Stimulated activated CD4-positive, alpha-beta T cell treated with anti-CD3 and anti-CD28 coated beads, Interleukin-15, amount 100 ng/mL, for 1 hour (primary cell): ENCODE data around the gene TNFRSF14.

Source experiments
- DNase-seq, 2 donors: peaks; one replicate each; pipeline ENCODE4 v3.0.0-alpha.2; 2020; ENCODE audit warnings: low read depth in 1 of 2, low spot score in 1 of 2

Gene TNFRSF14

GRCh38 chr1:2597441-2598328 is 41.5 kb downstream of the TNFRSF14 start:
- no peak for DNase-seq

- DNase-seq = no peak
These were observed 42.3 kb downstream of the TNFRSF14 start for GRCh38 chr1:2598329-2598931.

- DNase-seq = no peak
These were observed 45.6 kb downstream of the TNFRSF14 start for GRCh38 chr1:2601721-2602303.

GRCh38 chr1:2602311-2602835 is 46.2 kb downstream of the TNFRSF14 start:
- DNase-seq = no peak

- no peak for DNase-seq
These were observed 46.8 kb downstream of the TNFRSF14 start for GRCh38 chr1:2602866-2603520.

GRCh38 chr1:2603521-2604155 is 47.5 kb downstream of the TNFRSF14 start:
- DNase-seq = no peak

GRCh38 chr1:2604156-2604843 is 48.1 kb downstream of the TNFRSF14 start:
- no peak for DNase-seq

- no peak for DNase-seq
These were observed 48.8 kb downstream of the TNFRSF14 start for GRCh38 chr1:2604844-2605508.

GRCh38 chr1:2605509-2606395 is 49.6 kb downstream of the TNFRSF14 start:
- DNase-seq = no peak

GRCh38 chr1:2606396-2606880 is 50.3 kb downstream of the TNFRSF14 start:
- DNase-seq = no peak

GRCh38 chr1:2606881-2607621 is 50.9 kb downstream of the TNFRSF14 start:
- no peak for DNase-seq

- DNase-seq = no peak
These were observed 51.5 kb downstream of the TNFRSF14 start for GRCh38 chr1:2607641-2608091.

- no peak for DNase-seq
These were observed 53.3 kb downstream of the TNFRSF14 start for GRCh38 chr1:2609319-2610035.

- DNase-seq = no peak
These were observed 54.1 kb downstream of the TNFRSF14 start for GRCh38 chr1:2610036-2610959.

- no peak for DNase-seq
These were observed 54.9 kb downstream of the TNFRSF14 start for GRCh38 chr1:2611031-2611501.
